Measurements from ENCODE around the gene RNF121.

Gene RNF121

DNA sequence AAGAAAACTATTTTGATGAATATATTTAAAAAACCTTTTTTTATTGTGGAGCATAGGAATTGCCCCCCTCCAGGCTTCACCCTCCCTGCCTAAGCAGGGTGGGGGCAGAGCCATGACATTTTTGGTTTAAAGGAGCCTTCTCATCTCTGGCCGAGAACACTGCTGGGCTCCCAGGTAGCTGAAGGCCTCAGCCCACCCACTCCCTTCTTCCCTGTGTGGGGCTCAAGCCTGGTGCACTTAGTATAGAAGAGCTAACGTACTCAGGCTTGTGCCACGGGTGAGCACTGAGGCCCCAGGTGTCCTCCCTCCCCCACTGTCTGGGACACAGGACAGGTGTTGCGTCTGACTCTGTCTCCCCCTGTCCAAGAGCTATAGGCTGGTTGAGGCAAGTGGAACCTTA, 67.7 kb downstream of the RNF121 start:
- TF ChIP-seq ZFX (IDR thresholded peaks at IDR 0.05) = no peak
- TF ChIP-seq, protein P1, sequence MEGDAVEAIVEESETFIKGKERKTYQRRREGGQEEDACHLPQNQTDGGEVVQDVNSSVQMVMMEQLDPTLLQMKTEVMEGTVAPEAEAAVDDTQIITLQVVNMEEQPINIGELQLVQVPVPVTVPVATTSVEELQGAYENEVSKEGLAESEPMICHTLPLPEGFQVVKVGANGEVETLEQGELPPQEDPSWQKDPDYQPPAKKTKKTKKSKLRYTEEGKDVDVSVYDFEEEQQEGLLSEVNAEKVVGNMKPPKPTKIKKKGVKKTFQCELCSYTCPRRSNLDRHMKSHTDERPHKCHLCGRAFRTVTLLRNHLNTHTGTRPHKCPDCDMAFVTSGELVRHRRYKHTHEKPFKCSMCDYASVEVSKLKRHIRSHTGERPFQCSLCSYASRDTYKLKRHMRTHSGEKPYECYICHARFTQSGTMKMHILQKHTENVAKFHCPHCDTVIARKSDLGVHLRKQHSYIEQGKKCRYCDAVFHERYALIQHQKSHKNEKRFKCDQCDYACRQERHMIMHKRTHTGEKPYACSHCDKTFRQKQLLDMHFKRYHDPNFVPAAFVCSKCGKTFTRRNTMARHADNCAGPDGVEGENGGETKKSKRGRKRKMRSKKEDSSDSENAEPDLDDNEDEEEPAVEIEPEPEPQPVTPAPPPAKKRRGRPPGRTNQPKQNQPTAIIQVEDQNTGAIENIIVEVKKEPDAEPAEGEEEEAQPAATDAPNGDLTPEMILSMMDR (conservative IDR thresholded peaks at IDR 0.05) = no peak
- no peak overlapping the region for H3K27ac ChIP-seq

DNA sequence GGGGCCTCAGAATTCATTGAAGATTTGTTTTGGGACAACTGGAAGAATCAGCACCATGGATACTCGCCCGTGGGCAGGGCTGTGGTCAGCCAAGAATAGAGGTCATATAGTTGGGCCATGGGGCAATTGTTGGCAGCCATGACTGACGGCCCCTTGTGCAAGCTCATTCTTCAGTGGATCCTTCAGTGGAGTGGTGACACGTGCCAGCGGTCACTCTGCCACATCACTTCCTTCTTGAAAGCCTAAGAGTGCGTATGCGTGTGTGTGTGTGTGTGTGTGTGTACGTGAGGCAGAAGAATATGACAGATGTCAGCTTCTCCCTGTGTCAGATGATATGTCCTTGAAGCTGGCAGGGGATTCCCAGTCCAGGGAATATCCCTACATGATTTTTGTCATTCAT, 68.1 kb downstream of the RNF121 start:
- TF ChIP-seq, protein P1 (conservative IDR thresholded peaks at IDR 0.05) = no peak
- TF ChIP-seq ZFX (IDR thresholded peaks at IDR 0.05) = no peak
- no peak overlapping the region for H3K27ac ChIP-seq

DNA sequence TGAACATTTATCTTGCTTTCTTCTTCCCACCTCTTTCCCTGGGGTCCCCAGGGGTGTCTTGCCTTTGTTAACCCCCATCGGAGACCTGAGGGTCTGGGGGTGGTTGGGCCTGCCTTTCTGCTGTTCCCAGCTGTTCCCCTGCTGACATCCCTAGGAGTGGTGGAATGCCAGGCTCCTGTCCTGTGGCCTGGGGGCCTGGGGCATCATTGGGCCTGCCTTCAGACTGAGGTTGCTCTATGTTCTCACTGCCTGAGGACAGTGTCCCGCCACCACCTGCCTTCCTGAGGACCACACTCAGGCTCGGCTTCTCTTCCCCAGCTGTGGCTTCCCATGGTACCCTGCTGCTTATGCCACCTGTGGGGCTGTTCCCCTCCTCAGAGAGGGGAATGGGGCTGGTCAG, 68.7 kb downstream of the RNF121 start:
- H3K27ac ChIP-seq = no peak overlapping the region
- no peak for TF ChIP-seq ZFX (IDR thresholded peaks at IDR 0.05)
- TF ChIP-seq, protein P1 (conservative IDR thresholded peaks at IDR 0.05) = no peak

DNA sequence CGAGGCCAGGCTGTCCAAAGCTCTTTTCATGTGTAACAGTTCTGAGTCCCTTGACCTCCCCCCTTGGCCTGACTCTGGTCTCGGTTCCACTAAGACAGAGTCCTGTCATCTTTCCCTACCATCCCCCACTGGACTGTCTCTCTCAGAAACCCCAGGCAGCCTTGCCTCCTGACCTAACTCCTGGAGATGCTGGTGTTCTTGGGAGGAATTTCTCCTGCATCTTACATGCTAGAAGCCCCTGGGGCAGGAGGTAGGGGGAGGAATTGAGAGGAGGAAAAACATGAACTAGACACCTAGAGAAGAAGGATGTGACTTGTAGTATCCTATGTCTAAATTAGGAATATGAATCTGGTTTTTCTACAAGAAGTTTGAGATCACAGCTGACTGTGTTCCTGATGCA, 69.2 kb downstream of the RNF121 start:
- H3K27ac ChIP-seq = no peak overlapping the region
- no peak for TF ChIP-seq ZFX (IDR thresholded peaks at IDR 0.05)
- TF ChIP-seq, protein P1 (conservative IDR thresholded peaks at IDR 0.05) = no peak

DNA sequence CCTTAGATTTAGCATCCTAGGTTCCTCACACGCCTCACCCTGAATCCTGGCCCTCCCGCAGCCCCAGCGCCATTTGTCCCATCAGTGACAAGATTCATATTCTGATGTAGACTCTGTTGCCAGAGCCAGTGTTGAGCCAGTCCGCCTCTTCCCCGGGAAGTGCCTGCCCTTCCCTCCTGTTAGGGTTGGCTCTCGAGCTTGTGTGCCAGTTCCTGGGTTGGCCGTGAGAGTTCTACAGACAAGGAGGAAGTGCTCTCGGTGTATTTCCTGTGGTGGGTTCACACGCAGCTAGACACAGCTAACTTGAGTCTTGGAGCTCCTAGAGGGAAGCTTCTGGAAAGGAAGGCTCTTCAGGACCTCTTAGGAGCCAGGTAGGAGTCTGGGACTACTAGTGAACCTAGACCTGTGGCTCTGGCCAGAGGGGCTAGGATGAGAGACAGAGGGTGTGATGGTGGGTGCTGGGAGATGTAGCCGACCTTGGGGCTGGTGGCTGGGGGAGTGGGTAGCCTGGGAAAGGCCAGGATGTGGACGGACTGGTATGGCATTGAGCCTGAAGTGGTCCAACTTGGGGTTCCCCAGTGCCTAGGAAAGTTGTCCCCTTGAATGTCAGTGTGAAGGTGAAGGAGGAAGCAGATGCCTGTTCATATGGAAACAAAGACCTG, 69.9 kb downstream of the RNF121 start, which contains the start of gene IL18BP:
Gene IL18BP (plus strand): TSS at position 261 of the 662 bp plus-strand sequence. CDS start 1,076 bp downstream, outside the sequence.
- no peak within 1 kb of the TSS for H3K27ac ChIP-seq
- TF ChIP-seq ZFX (IDR thresholded peaks at IDR 0.05) = no peak
- TF ChIP-seq, protein P1 (conservative IDR thresholded peaks at IDR 0.05) = no peak

DNA sequence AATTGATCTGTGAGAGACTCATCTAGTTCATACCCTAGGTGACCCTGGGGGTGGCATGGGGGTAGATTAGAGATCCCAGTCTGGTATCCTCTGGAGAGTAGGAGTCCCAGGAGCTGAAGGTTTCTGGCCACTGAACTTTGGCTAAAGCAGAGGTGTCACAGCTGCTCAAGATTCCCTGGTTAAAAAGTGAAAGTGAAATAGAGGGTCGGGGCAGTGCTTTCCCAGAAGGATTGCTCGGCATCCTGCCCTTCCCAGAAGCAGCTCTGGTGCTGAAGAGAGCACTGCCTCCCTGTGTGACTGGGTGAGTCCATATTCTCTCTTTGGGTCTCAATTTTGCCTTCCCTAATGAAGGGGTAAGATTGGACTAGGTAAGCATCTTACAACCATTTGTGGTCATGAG, 70.5 kb downstream of the RNF121 start:
- TF ChIP-seq ZFX (IDR thresholded peaks at IDR 0.05) = no peak
- TF ChIP-seq, protein P1 (conservative IDR thresholded peaks at IDR 0.05) = no peak
- H3K27ac ChIP-seq = no peak overlapping the region

DNA sequence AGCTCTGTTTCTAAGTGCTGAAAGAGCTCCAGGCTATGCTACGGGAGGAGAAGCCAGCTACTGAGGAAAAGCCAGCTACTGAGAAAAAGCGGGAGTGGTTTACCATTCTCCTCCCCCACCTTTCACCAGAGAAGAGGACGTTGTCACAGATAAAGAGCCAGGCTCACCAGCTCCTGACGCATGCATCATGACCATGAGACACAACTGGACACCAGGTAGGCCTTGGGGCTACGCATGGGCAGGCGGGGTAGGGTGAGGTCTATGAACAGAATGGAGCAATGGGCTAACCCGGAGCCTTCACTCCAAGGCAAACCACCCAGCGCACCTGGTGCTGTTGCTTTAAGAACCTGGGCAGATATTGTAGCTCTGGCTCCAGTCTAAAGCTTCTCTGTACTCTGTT, 71.0 kb downstream of the RNF121 start:
- TF ChIP-seq, protein P1 (conservative IDR thresholded peaks at IDR 0.05) = no peak
- no peak for TF ChIP-seq ZFX (IDR thresholded peaks at IDR 0.05)
- no peak overlapping the region for H3K27ac ChIP-seq

Data from C4-2B (cell line).